ENCODE data around the gene TASL.
"Not testable (repeated sequence)": the region's sequence is repeated elsewhere in the genome, so short reads cannot be mapped to it uniquely, and the experiment has no call there.

The TASL gene

GRCh38 chrX:30577362-30577991 is at the start of gene TASL:
TASL (minus strand) TSS chrX:30577766; CDS start chrX:30560355, 17,411 bp downstream.
- Mint-ChIP-seq H3K27me3 (no peaks in the 10 kb centered on the region), H3K27ac (peak within 1 kb of the TSS; percentile 90), H3K9me3 (ENCODE audit: low read depth) (no peaks in the 10 kb centered on the region), H3K4me3 (peak within 1 kb of the TSS; percentile 89), H3K4me1 (ENCODE audit: low read depth) (peaks cover 28% of the 10 kb centered on the region), H3K36me3 (peaks cover 4% of the 10 kb centered on the region)

DNA sequence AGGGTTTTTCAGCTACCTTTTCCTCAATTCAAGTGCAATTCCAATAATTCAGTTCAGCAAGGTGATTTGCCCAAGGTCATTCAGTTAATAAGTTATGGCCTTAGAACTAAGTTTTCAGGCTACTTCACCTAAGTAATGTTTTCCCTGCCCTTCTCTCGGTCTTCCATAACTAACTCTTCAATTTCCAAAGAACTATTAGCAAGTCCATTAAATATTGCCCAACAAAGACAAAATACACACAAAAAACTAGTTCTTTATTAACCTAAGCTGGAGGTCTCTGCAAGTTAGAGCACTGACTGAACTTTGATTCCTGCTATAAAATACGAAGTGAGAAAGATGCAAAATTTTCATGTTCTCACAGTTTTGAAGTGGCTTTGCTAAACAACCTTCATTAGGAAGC is 48.8 kb upstream of the TASL start:
- no peaks in the 10 kb centered on the region for H3K27me3 Mint-ChIP-seq
- no peak overlapping the region for H3K4me3 Mint-ChIP-seq
- no peak overlapping the region for H3K27ac Mint-ChIP-seq
- H3K36me3 Mint-ChIP-seq = no peaks in the 10 kb centered on the region
- no peaks in the 10 kb centered on the region for H3K4me1 Mint-ChIP-seq (ENCODE audit: low read depth)
- H3K9me3 Mint-ChIP-seq (ENCODE audit: low read depth) = peaks cover 5% of the 10 kb centered on the region

DNA sequence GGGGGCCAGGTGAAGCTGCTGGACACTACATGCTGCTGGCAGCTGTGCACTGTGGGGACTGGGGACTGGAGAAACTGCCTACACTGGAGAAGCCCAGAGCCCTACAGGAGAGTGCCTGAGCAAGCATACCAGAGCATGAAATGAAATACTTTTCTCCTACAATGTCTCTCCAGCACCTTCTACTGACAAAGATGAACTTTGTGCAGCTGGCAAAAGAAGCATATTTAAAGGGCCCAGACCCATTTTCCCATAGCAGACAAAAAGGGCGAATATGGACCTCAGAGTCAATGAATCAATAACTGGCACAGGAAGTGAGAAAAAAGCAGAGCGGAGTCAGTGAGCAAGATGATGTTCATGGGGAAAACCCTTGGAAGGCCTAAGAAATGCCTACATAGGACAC is 44.8 kb upstream of the TASL start:
- Mint-ChIP-seq H3K4me1 (ENCODE audit: low read depth) (no peaks in the 10 kb centered on the region), H3K27me3 (no peaks in the 10 kb centered on the region), H3K9me3 (ENCODE audit: low read depth) (peaks cover 5% of the 10 kb centered on the region), H3K27ac (no peak overlapping the region), H3K4me3 (no peak overlapping the region), H3K36me3 (peaks cover 4% of the 10 kb centered on the region)

- peaks cover 5% of the 10 kb centered on the region for H3K9me3 Mint-ChIP-seq (ENCODE audit: low read depth)
- no peaks in the 10 kb centered on the region for H3K27me3 Mint-ChIP-seq
- no peak overlapping the region for H3K4me3 Mint-ChIP-seq
- H3K27ac Mint-ChIP-seq = no peak overlapping the region
- H3K36me3 Mint-ChIP-seq = peaks cover 4% of the 10 kb centered on the region
- H3K4me1 Mint-ChIP-seq (ENCODE audit: low read depth) = no peaks in the 10 kb centered on the region
These were observed 43.5 kb upstream of the TASL start for GRCh38 chrX:30620980-30621618.

GRCh38 chrX:30620125-30620524 is 42.6 kb upstream of the TASL start:
- H3K27ac Mint-ChIP-seq = no peak overlapping the region
- no peak overlapping the region for H3K4me3 Mint-ChIP-seq
- no peaks in the 10 kb centered on the region for H3K4me1 Mint-ChIP-seq (ENCODE audit: low read depth)
- peaks cover 5% of the 10 kb centered on the region for H3K9me3 Mint-ChIP-seq (ENCODE audit: low read depth)
- no peaks in the 10 kb centered on the region for H3K27me3 Mint-ChIP-seq
- H3K36me3 Mint-ChIP-seq = peaks cover 4% of the 10 kb centered on the region

DNA sequence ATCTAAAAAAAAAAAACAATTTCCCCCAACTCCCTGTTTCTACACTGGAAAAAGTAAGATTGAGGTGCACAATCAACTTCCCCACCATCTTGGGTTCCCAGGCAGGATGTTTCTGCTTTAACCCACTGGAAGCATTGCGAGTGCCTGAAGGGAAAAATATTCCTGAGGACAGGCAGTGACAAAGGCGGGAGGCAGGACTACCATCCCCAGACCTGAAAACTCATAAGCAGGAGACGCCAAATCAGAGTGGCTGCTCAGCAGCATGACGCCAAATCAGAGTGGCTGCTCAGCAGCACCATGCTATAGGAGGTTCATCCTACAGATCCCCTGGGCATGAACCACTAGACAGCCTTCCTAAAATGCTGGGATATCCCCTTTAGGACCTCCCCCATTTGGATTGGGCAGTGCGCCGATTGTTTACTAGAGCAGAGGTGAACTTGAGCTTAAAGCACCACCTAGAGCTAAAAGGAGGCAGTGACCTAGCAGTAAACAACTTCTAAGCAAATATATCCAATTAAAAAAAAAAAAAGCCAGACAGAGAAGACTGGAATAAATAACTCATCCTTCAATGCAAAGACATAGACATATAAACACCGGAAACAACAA is 40.7 kb upstream of the TASL start:
- no peak overlapping the region for H3K4me3 Mint-ChIP-seq
- H3K9me3 Mint-ChIP-seq (ENCODE audit: low read depth) = peaks cover 2% of the 10 kb centered on the region
- peaks cover 4% of the 10 kb centered on the region for H3K36me3 Mint-ChIP-seq
- H3K4me1 Mint-ChIP-seq (ENCODE audit: low read depth) = no peaks in the 10 kb centered on the region
- H3K27me3 Mint-ChIP-seq = no peaks in the 10 kb centered on the region
- no peak overlapping the region for H3K27ac Mint-ChIP-seq

GRCh38 chrX:30615229-30615628 is 37.7 kb upstream of the TASL start:
- no peaks in the 10 kb centered on the region for H3K4me1 Mint-ChIP-seq (ENCODE audit: low read depth)
- H3K27me3 Mint-ChIP-seq = no peaks in the 10 kb centered on the region
- no peak overlapping the region for H3K27ac Mint-ChIP-seq
- H3K4me3 Mint-ChIP-seq = no peak overlapping the region
- H3K36me3 Mint-ChIP-seq = no peaks in the 10 kb centered on the region
- no peaks in the 10 kb centered on the region for H3K9me3 Mint-ChIP-seq (ENCODE audit: low read depth)

- no peak overlapping the region for H3K27ac Mint-ChIP-seq
- H3K4me1 Mint-ChIP-seq (ENCODE audit: low read depth) = no peaks in the 10 kb centered on the region
- H3K36me3 Mint-ChIP-seq = no peaks in the 10 kb centered on the region
- H3K9me3 Mint-ChIP-seq (ENCODE audit: low read depth) = no peaks in the 10 kb centered on the region
- H3K27me3 Mint-ChIP-seq = no peaks in the 10 kb centered on the region
- no peak overlapping the region for H3K4me3 Mint-ChIP-seq
These were observed 36.2 kb upstream of the TASL start for GRCh38 chrX:30613721-30614120.

- Mint-ChIP-seq H3K27me3 (no peaks in the 10 kb centered on the region), H3K9me3 (ENCODE audit: low read depth) (no peaks in the 10 kb centered on the region)
These were observed 34.7 kb upstream of the TASL start for GRCh38 chrX:30612250-30612655.

DNA sequence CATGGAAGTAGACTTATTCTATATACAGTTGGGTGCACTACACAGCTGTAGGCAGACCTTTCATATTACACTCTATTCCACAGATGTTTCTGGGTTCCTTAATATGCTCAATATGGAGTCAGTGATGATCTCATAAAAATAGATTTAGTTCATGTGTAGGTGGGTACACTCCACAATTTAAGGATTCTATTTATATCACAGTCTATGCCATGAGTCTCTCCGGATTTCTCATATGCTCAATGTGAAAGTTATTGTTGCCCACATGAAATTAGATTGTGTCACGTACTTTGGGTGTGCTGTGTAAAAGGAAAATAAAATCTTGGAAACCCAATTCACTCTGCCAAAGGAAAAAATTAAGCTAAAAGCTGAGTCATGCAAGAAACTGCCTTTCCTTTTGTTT is 32.5 kb upstream of the TASL start:
- Mint-ChIP-seq H3K27ac (no peak overlapping the region), H3K9me3 (ENCODE audit: low read depth) (no peaks in the 10 kb centered on the region), H3K4me1 (ENCODE audit: low read depth) (no peaks in the 10 kb centered on the region), H3K36me3 (no peaks in the 10 kb centered on the region), H3K27me3 (no peaks in the 10 kb centered on the region), H3K4me3 (no peak overlapping the region)

More at GRCh38 chrX:30612250-30612655, 34.7 kb upstream of the TASL start:
- H3K27ac Mint-ChIP-seq = no peak overlapping the region
- H3K36me3 Mint-ChIP-seq = no peaks in the 10 kb centered on the region
- no peaks in the 10 kb centered on the region for H3K4me1 Mint-ChIP-seq (ENCODE audit: low read depth)
- H3K4me3 Mint-ChIP-seq = no peak overlapping the region

DNA sequence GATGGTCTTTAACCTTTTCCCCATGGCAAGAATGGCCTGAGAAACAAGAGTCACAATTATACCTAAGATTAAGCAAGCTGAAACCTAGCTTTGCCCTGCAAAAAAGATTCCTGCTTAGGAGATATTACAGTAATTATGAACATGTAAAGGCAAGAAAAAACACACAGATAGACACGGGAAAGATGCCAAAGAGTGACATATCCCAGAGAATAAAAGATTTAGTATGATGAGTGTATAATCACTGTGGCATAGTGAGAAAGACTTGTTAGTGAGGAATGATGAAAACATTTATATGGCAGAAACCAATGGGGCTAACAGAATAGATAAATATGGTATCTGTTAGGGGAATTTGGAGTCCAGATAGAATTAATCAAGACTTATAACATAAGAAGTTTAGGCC is 29.6 kb upstream of the TASL start:
- no peaks in the 10 kb centered on the region for H3K9me3 Mint-ChIP-seq (ENCODE audit: low read depth)
- H3K4me3 Mint-ChIP-seq = no peak overlapping the region
- no peaks in the 10 kb centered on the region for H3K36me3 Mint-ChIP-seq
- no peak overlapping the region for H3K27ac Mint-ChIP-seq
- no peaks in the 10 kb centered on the region for H3K27me3 Mint-ChIP-seq
- no peaks in the 10 kb centered on the region for H3K4me1 Mint-ChIP-seq (ENCODE audit: low read depth)

GRCh38 chrX:30600269-30601176 is 23.0 kb upstream of the TASL start:
- not testable (repeated sequence) for H3K9me3 Mint-ChIP-seq (ENCODE audit: low read depth); H3K36me3 Mint-ChIP-seq; H3K4me1 Mint-ChIP-seq (ENCODE audit: low read depth); H3K4me3 Mint-ChIP-seq; H3K27ac Mint-ChIP-seq; H3K27me3 Mint-ChIP-seq

DNA sequence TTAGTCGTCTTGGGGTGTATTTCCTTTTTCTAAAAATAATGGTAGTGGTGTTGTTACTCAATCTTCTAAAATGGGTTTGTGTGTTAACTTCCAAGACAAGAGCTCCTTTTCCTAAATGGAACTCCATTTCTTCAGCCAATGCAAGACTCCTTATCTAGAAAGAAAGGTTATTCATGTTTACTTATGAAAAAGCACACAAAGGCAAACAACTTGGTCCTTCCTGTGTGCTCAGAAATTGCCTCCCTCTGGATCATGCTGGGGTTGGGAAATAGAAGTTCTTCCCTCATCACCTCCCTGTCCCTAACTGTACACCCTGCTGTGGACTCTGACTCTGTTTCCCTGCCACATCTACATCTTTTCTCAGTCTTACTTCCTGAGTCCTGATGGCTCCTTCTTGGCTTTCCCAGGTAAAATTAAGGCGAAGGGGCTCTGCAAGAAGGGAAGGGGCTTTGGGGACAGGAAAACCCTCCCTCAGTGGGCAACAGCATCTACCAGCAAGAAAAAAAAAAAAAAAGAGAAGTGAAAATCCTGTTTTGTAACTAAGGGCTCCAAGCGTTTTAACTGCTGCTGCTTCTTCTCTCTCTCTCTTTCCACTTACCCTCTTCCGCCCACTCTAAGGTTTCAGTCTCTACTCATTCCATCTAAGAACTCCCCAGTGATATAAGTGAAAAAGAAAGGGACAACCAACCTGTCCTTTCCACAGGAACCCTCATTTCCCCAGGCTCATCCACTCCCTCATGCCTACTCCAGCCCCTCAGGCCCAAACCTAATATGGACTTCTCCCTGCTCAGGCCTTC is 19.8 kb upstream of the TASL start:
- H3K4me3 Mint-ChIP-seq = no peak overlapping the region
- H3K4me1 Mint-ChIP-seq (ENCODE audit: low read depth) = peaks cover 5% of the 10 kb centered on the region
- H3K27ac Mint-ChIP-seq = no peak overlapping the region
- H3K36me3 Mint-ChIP-seq = no peaks in the 10 kb centered on the region
- H3K9me3 Mint-ChIP-seq (ENCODE audit: low read depth) = no peaks in the 10 kb centered on the region
- H3K27me3 Mint-ChIP-seq = no peaks in the 10 kb centered on the region

- H3K4me3 Mint-ChIP-seq = no peak overlapping the region
- no peaks in the 10 kb centered on the region for H3K36me3 Mint-ChIP-seq
- H3K4me1 Mint-ChIP-seq (ENCODE audit: low read depth) = peaks cover 5% of the 10 kb centered on the region
- H3K27me3 Mint-ChIP-seq = no peaks in the 10 kb centered on the region
- H3K27ac Mint-ChIP-seq = no peak overlapping the region
- H3K9me3 Mint-ChIP-seq (ENCODE audit: low read depth) = no peaks in the 10 kb centered on the region
These were observed 16.1 kb upstream of the TASL start for GRCh38 chrX:30593440-30594200.

All from activated naive CD8-positive, alpha-beta T cell (primary cell).